Astrocyte (in vitro differentiated cells and primary cell): Measurements from ENCODE around the gene ZNF286A. TPM values are rescaled to one million over a fixed set of nuclear protein-coding genes. Genes with fewer than 3 reads are reported as not detected.

Experiments
- DNase-seq: peaks from one replicate; pipeline ENCODE4 v3.0.0-alpha.2; 2010; ENCODE audit warnings: low read depth
- FAIRE-seq: peaks from 2 replicates; lab custom pipeline; 2011; peaks lifted over from hg19 to GRCh38; lab: Jason Lieb, UNC
- H2AFZ ChIP-seq: 2 replicates; pipeline ENCODE4 v1.6.0; 2012; ENCODE audit warnings: low read depth, low read length, inconsistent platforms
- H3K27ac ChIP-seq: 2 replicates; pipeline ENCODE4 v1.5.1; 2011; ENCODE audit warnings: low read depth, low read length, inconsistent platforms
- H3K27me3 ChIP-seq: 2 replicates; pipeline ENCODE4 v1.6.0; 2011; ENCODE audit warnings: low read length, inconsistent platforms; ENCODE audit not compliant: insufficient read depth
- H3K36me3 ChIP-seq: 2 replicates; pipeline ENCODE4 v1.5.1; 2011; ENCODE audit warnings: low read length, inconsistent platforms; ENCODE audit not compliant: insufficient read depth
- H3K4me1 ChIP-seq: 2 replicates; pipeline ENCODE4 v1.5.1; 2011; ENCODE audit warnings: low read length, inconsistent platforms; ENCODE audit not compliant: insufficient read depth
- H3K4me2 ChIP-seq: 2 replicates; pipeline ENCODE4 v1.6.0; 2012; ENCODE audit warnings: low read length, inconsistent platforms
- H3K4me3 ChIP-seq: 2 replicates; pipeline ENCODE4 v1.5.1; 2011; ENCODE audit warnings: low read depth, mild to moderate bottlenecking, low read length, inconsistent platforms; ENCODE audit not compliant: insufficient read depth
- H3K79me2 ChIP-seq: 2 replicates; pipeline ENCODE4 v1.6.0; 2012; ENCODE audit warnings: mild to moderate bottlenecking, low read length, inconsistent platforms; ENCODE audit not compliant: insufficient read depth
- H3K9ac ChIP-seq: 2 replicates; pipeline ENCODE4 v1.6.0; 2012; ENCODE audit warnings: mild to moderate bottlenecking, low read length, inconsistent platforms
- H3K9me3 ChIP-seq: 2 replicates; pipeline ENCODE4 v1.5.1; 2012; ENCODE audit warnings: low read depth, mild to moderate bottlenecking, low read length, inconsistent platforms; ENCODE audit not compliant: insufficient read depth
- H4K20me1 ChIP-seq: 2 replicates; pipeline ENCODE4 v1.6.0; 2012; ENCODE audit warnings: low read length, inconsistent platforms; ENCODE audit not compliant: insufficient read depth
- H3K27ac Mint-ChIP-seq: one replicate; pipeline ENCODE4 v1.8.0; 2021; ENCODE audit warnings: mild to moderate bottlenecking, mixed read lengths; ENCODE audit not compliant: unreplicated experiment
- H3K27me3 Mint-ChIP-seq: one replicate; pipeline ENCODE4 v1.8.0; 2021; ENCODE audit warnings: low read depth, mixed read lengths; ENCODE audit not compliant: unreplicated experiment
- H3K36me3 Mint-ChIP-seq: one replicate; pipeline ENCODE4 v1.8.0; 2021; ENCODE audit warnings: low read depth, mixed read lengths; ENCODE audit not compliant: unreplicated experiment
- H3K4me1 Mint-ChIP-seq: one replicate; pipeline ENCODE4 v1.8.0; 2021; ENCODE audit warnings: low read depth, mixed read lengths; ENCODE audit not compliant: unreplicated experiment
- H3K4me3 Mint-ChIP-seq: one replicate; pipeline ENCODE4 v1.8.0; 2021; ENCODE audit warnings: mild to moderate bottlenecking, moderate library complexity, mixed read lengths; ENCODE audit not compliant: unreplicated experiment
- H3K9me3 Mint-ChIP-seq: one replicate; pipeline ENCODE4 v1.8.0; 2021; ENCODE audit warnings: mild to moderate bottlenecking, mixed read lengths; ENCODE audit not compliant: unreplicated experiment
- EZH2 ChIP-seq: IDR thresholded peaks from 2 replicates; pipeline ENCODE4 v1.6.1; 2012; ENCODE audit warnings: mild to moderate bottlenecking, low read length, inconsistent platforms; ENCODE audit not compliant: insufficient read depth
- total RNA-seq: library from RNA; stranded (reverse); gene quantifications from 2 replicates; pipeline ENCODE4 v1.2.1, GENCODE V29; 2021
- TF ChIP-seq, protein P1 (sequence below): IDR thresholded peaks from 2 replicates; pipeline ENCODE4 v1.5.1; 2011; ENCODE audit warnings: low read depth, mild to moderate bottlenecking, inconsistent platforms, low read length, moderate library complexity; ENCODE audit not compliant: insufficient read depth

ZNF286A gene
- total RNA-seq, 1 donor from 2014 or later, result 58.6 TPM

DNA sequence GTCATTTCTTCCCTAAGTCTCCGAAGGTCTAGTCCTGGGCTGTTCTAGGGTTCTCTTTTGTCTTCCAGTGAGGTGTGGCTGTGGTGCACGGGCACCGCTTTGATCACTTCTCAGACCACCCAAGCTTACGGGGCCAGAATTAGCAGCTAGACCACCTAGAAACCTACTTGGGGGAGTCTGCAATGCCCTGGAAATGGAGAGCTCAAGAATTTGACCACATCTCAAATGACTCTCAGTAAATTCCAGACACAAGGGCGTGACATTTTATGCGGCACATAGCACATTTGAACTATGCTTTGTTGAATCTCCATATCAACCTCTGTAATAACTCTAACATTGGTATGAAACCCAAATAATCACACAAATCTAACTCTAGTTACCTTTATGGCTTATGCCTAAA, 40.3 kb upstream of the ZNF286A start:
- no peak overlapping the region for H3K4me3 Mint-ChIP-seq
- Histone ChIP-seq H3K4me2 (no peak overlapping the region), H3K27me3 (no peaks in the 10 kb centered on the region), H2AFZ (no peak overlapping the region), H3K4me1 (peaks cover 15% of the 10 kb centered on the region), H3K36me3 (peaks cover 3% of the 10 kb centered on the region), H3K4me3 (no peak overlapping the region), H4K20me1 (no peaks in the 10 kb centered on the region), H3K9me3 (no peaks in the 10 kb centered on the region), H3K27ac (no peak overlapping the region), H3K79me2 (no peaks in the 10 kb centered on the region), H3K9ac (no peak overlapping the region)
- H3K27ac Mint-ChIP-seq, result no peak overlapping the region
- DNase-seq (no peak), FAIRE-seq (no peak)
- TF ChIP-seq, protein P1, sequence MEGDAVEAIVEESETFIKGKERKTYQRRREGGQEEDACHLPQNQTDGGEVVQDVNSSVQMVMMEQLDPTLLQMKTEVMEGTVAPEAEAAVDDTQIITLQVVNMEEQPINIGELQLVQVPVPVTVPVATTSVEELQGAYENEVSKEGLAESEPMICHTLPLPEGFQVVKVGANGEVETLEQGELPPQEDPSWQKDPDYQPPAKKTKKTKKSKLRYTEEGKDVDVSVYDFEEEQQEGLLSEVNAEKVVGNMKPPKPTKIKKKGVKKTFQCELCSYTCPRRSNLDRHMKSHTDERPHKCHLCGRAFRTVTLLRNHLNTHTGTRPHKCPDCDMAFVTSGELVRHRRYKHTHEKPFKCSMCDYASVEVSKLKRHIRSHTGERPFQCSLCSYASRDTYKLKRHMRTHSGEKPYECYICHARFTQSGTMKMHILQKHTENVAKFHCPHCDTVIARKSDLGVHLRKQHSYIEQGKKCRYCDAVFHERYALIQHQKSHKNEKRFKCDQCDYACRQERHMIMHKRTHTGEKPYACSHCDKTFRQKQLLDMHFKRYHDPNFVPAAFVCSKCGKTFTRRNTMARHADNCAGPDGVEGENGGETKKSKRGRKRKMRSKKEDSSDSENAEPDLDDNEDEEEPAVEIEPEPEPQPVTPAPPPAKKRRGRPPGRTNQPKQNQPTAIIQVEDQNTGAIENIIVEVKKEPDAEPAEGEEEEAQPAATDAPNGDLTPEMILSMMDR, result no peak
- no peak for TF ChIP-seq EZH2
- H3K4me1 Mint-ChIP-seq, result peaks cover 50% of the 10 kb centered on the region
- H3K36me3 Mint-ChIP-seq, result peaks cover 30% of the 10 kb centered on the region
- H3K27me3 Mint-ChIP-seq, result no peaks in the 10 kb centered on the region
- H3K9me3 Mint-ChIP-seq, result no peaks in the 10 kb centered on the region

DNA sequence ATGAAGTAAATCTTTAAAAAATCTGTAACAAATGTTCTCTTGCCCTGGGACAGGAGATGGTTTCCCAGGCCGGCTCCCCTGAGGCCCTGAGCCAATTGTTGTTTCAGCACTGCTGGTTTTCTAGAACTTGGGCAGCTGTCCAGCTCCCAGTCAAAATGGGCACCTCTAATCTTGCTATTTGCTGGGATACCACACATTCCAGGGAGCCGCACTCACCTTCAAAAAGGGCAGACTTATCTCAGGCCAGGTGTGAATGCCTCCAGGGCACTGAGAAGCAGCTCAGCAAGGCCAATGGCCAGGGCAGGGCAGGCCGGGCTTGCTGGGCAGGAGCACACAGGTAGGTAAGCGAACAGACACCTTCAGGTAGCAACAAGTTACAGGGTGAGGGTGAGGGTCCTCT, 39.9 kb upstream of the ZNF286A start:
- Histone ChIP-seq H3K9ac (no peak overlapping the region), H3K9me3 (no peaks in the 10 kb centered on the region), H3K27me3 (no peaks in the 10 kb centered on the region), H4K20me1 (no peaks in the 10 kb centered on the region), H3K27ac (no peak overlapping the region), H3K4me3 (no peak overlapping the region), H3K4me1 (peaks cover 14% of the 10 kb centered on the region), H3K79me2 (no peaks in the 10 kb centered on the region), H3K4me2 (no peak overlapping the region), H3K36me3 (peaks cover 5% of the 10 kb centered on the region), H2AFZ (no peak overlapping the region)
- H3K27ac Mint-ChIP-seq, result peak overlapping the region; percentile 66
- FAIRE-seq (no peak), DNase-seq (peak; percentile 26)
- TF ChIP-seq EZH2, result no peak
- TF ChIP-seq, protein P1, result no peak
- no peaks in the 10 kb centered on the region for H3K9me3 Mint-ChIP-seq
- peaks cover 34% of the 10 kb centered on the region for H3K36me3 Mint-ChIP-seq
- H3K4me1 Mint-ChIP-seq, result peaks cover 46% of the 10 kb centered on the region
- no peaks in the 10 kb centered on the region for H3K27me3 Mint-ChIP-seq
- no peak overlapping the region for H3K4me3 Mint-ChIP-seq

DNA sequence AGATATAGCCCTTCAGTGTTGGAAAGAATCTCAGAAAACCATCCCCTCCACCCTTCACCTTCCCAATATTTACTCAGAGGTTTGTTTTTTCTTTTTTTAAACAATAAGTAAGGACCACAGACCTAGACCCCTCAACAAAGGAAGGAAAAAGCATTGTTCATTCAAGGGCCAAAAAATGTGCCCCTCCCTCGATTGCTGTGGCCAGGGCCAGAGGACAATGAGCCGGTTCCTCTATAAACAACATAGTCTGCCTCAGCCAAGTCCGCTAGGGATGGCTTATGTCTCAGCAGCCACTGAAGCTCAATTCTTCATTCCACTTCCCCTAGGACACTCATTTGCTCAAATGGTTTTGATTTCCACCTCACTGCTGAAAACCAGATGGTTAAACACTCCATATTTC, 39.5 kb upstream of the ZNF286A start:
- Mint-ChIP-seq H3K27me3 (no peaks in the 10 kb centered on the region), H3K27ac (peak overlapping the region; percentile 66), H3K36me3 (peaks cover 34% of the 10 kb centered on the region), H3K4me1 (peaks cover 42% of the 10 kb centered on the region), H3K4me3 (no peak overlapping the region), H3K9me3 (no peaks in the 10 kb centered on the region)
- H3K9ac ChIP-seq, result no peak overlapping the region
- peaks cover 5% of the 10 kb centered on the region for H3K36me3 ChIP-seq
- DNase-seq, result no peak
- no peak overlapping the region for H3K4me2 ChIP-seq
- no peak overlapping the region for H3K4me3 ChIP-seq
- peaks cover 10% of the 10 kb centered on the region for H3K4me1 ChIP-seq
- H3K27ac ChIP-seq, result no peak overlapping the region
- no peak overlapping the region for H2AFZ ChIP-seq
- no peaks in the 10 kb centered on the region for H3K9me3 ChIP-seq
- no peak for FAIRE-seq
- TF ChIP-seq, protein P1, result no peak
- no peak for TF ChIP-seq EZH2
- no peaks in the 10 kb centered on the region for H4K20me1 ChIP-seq
- no peaks in the 10 kb centered on the region for H3K27me3 ChIP-seq
- H3K79me2 ChIP-seq, result no peaks in the 10 kb centered on the region
